HL-60 (cell line): ENCODE results near the gene ABCC1.

ENCODE experiments used
- CTCF ChIP-seq: IDR thresholded peaks from one replicate; pipeline ENCODE4 v1.5.1; 2011; ENCODE audit warnings: low read length, control low read depth, inconsistent platforms; ENCODE audit not compliant: insufficient read depth
- POLR2AphosphoS5 ChIP-seq: IDR thresholded peaks from 2 replicates; pipeline ENCODE4 v1.6.1; 2012; ENCODE audit warnings: low read depth
- TF ChIP-seq, protein P1 (sequence below): IDR thresholded peaks from 2 replicates; pipeline ENCODE4 v1.6.1; 2012; ENCODE audit warnings: low read depth; ENCODE audit not compliant: insufficient replicate concordance

- no peak for TF ChIP-seq POLR2AphosphoS5
- no peak for TF ChIP-seq CTCF
- TF ChIP-seq, protein P1, sequence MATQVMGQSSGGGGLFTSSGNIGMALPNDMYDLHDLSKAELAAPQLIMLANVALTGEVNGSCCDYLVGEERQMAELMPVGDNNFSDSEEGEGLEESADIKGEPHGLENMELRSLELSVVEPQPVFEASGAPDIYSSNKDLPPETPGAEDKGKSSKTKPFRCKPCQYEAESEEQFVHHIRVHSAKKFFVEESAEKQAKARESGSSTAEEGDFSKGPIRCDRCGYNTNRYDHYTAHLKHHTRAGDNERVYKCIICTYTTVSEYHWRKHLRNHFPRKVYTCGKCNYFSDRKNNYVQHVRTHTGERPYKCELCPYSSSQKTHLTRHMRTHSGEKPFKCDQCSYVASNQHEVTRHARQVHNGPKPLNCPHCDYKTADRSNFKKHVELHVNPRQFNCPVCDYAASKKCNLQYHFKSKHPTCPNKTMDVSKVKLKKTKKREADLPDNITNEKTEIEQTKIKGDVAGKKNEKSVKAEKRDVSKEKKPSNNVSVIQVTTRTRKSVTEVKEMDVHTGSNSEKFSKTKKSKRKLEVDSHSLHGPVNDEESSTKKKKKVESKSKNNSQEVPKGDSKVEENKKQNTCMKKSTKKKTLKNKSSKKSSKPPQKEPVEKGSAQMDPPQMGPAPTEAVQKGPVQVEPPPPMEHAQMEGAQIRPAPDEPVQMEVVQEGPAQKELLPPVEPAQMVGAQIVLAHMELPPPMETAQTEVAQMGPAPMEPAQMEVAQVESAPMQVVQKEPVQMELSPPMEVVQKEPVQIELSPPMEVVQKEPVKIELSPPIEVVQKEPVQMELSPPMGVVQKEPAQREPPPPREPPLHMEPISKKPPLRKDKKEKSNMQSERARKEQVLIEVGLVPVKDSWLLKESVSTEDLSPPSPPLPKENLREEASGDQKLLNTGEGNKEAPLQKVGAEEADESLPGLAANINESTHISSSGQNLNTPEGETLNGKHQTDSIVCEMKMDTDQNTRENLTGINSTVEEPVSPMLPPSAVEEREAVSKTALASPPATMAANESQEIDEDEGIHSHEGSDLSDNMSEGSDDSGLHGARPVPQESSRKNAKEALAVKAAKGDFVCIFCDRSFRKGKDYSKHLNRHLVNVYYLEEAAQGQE, result no peak
These were observed 103.5 kb downstream of the ABCC1 start for GRCh38 chr16:16052916-16053315.
